D721Med (cell line): ENCODE data around the gene MSI2.

Experiments
- DNase-seq: peaks from one replicate; pipeline ENCODE4 v3.0.0; 2011; ENCODE audit warnings: low spot score; ENCODE audit not compliant: insufficient read length
- FAIRE-seq: peaks from 2 replicates; lab custom pipeline; 2011; peaks lifted over from hg19 to GRCh38; lab: Jason Lieb, UNC
- CTCF ChIP-seq: IDR thresholded peaks from 2 replicates; pipeline ENCODE4 v1.5.1; 2012; ENCODE audit warnings: mild to moderate bottlenecking, control low read depth; ENCODE audit not compliant: insufficient read depth; ENCODE audit errors: missing control alignments

The MSI2 gene

GRCh38 chr17:57379895-57380434 lies 123.6 kb downstream of the MSI2 start:
- no peak for TF ChIP-seq CTCF
- DNase-seq (no peak), FAIRE-seq (no peak)

- no peak for DNase-seq
- TF ChIP-seq CTCF, result no peak
- no peak for FAIRE-seq
These were observed 125.2 kb downstream of the MSI2 start for GRCh38 chr17:57381498-57381897.

GRCh38 chr17:57384219-57384618 lies 127.9 kb downstream of the MSI2 start:
- DNase-seq, result no peak
- TF ChIP-seq CTCF, result no peak
- FAIRE-seq, result no peak

GRCh38 chr17:57385975-57386374 lies 129.7 kb downstream of the MSI2 start:
- DNase-seq, result no peak
- no peak for FAIRE-seq
- TF ChIP-seq CTCF, result no peak

- DNase-seq (no peak), FAIRE-seq (no peak)
- no peak for TF ChIP-seq CTCF
These were observed 131.3 kb downstream of the MSI2 start for GRCh38 chr17:57387575-57387974.

- no peak for FAIRE-seq
- no peak for TF ChIP-seq CTCF
- no peak for DNase-seq
These were observed 131.9 kb downstream of the MSI2 start for GRCh38 chr17:57388131-57388725.

GRCh38 chr17:57389473-57389872 lies 133.2 kb downstream of the MSI2 start:
- DNase-seq, result no peak
- TF ChIP-seq CTCF, result no peak
- FAIRE-seq, result no peak
